Testis (tissue), 3 donors: ENCODE measurements around the gene SHC2. TPM values are rescaled to one million over a fixed set of nuclear protein-coding genes. Genes with fewer than 3 reads are reported as not detected.

ENCODE experiments used
- DNase-seq: peaks from one replicate; pipeline ENCODE4 v3.0.0-alpha.2; 2019
- H3K27ac ChIP-seq, 2 donors: fragments of 200-600 bp; sonication (generic); one replicate each; pipeline ENCODE4 v1.5.1; 2019
- H3K27me3 ChIP-seq: fragments of 200-600 bp; sonication (generic); one replicate; pipeline ENCODE4 v1.5.1; 2019
- H3K36me3 ChIP-seq: fragments of 200-600 bp; sonication (generic); one replicate; pipeline ENCODE4 v1.5.1; 2017; ENCODE audit warnings: low read depth; ENCODE audit errors: missing control alignments
- H3K4me1 ChIP-seq: fragments of 200-600 bp; sonication (generic); one replicate; pipeline ENCODE4 v1.5.1; 2019
- H3K4me3 ChIP-seq, 2 donors: fragments of 200-600 bp; sonication (generic); one replicate each; pipeline ENCODE4 v1.5.1; 2017 to 2019
- H3K9me3 ChIP-seq: fragments of 200-600 bp; sonication (generic); one replicate; pipeline ENCODE4 v1.5.1; 2017
- POLR2A ChIP-seq: fragments of 450-650 bp; IDR thresholded peaks from one replicate; pipeline ENCODE4 v1.6.1; 2017; ENCODE audit warnings: antibody characterized with exemption, mild to moderate bottlenecking, moderate library complexity
- WGBS, 2 donors: methylation state at CpG; one replicate each; pipeline ENCODE4 v1.1.5; 2018; 5-methylcytosine and 5-hydroxymethylcytosine counted together
- intact Hi-C: fragments of 100-400 bp; cut with DNase I; formaldehyde crosslinking; loops from one replicate; pipeline ENCODE4 v1.15.1; 2023; ENCODE audit warnings: low total_unique reads
- polyA plus RNA-seq: library from polyadenylated mRNA; stranded (reverse); fragments of 350-450 nt; fragmentation: Illumina TruSeq; extraction: RNeasy Lipid Tissue Mini Kit (QIAGEN cat#74804); gene quantifications from one replicate; pipeline ENCODE4 v1.2.3, GENCODE V29; 2014; ENCODE audit warnings: low read depth, low replicate concordance; ENCODE audit not compliant: insufficient read depth
- total RNA-seq, 2 donors: library from RNA; depleted of rRNA; stranded (reverse); fragments of >200 nt; gene quantifications; one replicate each; pipeline ENCODE4 v1.2.3, GENCODE V29; 2016
- TF ChIP-seq, protein P1 (sequence below), 3 experiments: fragments of 450-650 bp in 2 of 3; fragments of 200-600 bp in 1 of 3; sonication (generic) in 1 of 3; IDR thresholded peaks; one replicate each; pipeline ENCODE4 v1.5.1; 2016 to 2019; ENCODE audit warnings: antibody characterized with exemption in 3 of 3, mild to moderate bottlenecking in 2 of 3, moderate library complexity in 1 of 3

The SHC2 gene
- total and polyA plus RNA-seq, 3 donors from 2014 or later = 26.7 to 67.3 (median 57.8) TPM

DNA sequence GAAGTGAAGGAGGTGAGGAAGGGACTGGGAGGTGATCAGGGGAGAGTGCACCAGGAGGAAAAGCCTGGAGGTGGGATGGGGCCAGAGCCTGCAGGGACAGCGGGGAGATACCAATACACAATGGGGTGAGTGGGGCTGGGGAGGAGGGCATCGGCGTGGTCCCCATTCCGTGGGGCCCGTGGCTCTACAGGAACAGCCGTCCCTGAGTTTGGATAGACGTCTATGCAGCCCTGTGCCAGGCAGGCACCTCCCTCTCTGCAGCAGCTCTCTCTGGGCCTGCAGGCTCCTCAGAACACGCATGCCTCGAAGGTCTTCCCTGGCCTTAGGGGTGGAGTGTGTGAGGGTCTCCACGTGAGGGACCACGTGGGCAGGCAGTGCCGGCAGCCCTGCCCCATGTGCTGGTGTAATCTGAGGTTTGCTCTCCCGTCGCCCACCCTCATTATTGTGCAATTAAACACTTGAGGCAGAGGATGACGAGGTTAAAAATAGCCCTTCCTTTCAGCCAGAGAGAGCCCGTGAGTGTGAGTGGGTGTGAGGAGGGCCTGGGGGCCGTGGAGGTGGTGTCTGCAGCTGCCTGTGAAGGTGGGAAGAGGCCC lies 68.4 kb downstream of the SHC2 start:
- H3K4me3 ChIP-seq = no peak overlapping the region
- WGBS, 2 donors = 58 to 75% methylated on average over 10 to 17 of the region's 17 CpGs
- no peaks in the 10 kb centered on the region for H3K27me3 ChIP-seq
- TF ChIP-seq, protein P1, sequence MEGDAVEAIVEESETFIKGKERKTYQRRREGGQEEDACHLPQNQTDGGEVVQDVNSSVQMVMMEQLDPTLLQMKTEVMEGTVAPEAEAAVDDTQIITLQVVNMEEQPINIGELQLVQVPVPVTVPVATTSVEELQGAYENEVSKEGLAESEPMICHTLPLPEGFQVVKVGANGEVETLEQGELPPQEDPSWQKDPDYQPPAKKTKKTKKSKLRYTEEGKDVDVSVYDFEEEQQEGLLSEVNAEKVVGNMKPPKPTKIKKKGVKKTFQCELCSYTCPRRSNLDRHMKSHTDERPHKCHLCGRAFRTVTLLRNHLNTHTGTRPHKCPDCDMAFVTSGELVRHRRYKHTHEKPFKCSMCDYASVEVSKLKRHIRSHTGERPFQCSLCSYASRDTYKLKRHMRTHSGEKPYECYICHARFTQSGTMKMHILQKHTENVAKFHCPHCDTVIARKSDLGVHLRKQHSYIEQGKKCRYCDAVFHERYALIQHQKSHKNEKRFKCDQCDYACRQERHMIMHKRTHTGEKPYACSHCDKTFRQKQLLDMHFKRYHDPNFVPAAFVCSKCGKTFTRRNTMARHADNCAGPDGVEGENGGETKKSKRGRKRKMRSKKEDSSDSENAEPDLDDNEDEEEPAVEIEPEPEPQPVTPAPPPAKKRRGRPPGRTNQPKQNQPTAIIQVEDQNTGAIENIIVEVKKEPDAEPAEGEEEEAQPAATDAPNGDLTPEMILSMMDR (IDR thresholded peaks at IDR 0.05) = no peak
- no peak for TF ChIP-seq POLR2A
- H3K36me3 ChIP-seq = no peaks in the 10 kb centered on the region
- H3K9me3 ChIP-seq = no peaks in the 10 kb centered on the region
- no peak for DNase-seq
- H3K4me1 ChIP-seq = no peaks in the 10 kb centered on the region
- intact Hi-C loops = no loop called here
- H3K27ac ChIP-seq = no peak overlapping the region

DNA sequence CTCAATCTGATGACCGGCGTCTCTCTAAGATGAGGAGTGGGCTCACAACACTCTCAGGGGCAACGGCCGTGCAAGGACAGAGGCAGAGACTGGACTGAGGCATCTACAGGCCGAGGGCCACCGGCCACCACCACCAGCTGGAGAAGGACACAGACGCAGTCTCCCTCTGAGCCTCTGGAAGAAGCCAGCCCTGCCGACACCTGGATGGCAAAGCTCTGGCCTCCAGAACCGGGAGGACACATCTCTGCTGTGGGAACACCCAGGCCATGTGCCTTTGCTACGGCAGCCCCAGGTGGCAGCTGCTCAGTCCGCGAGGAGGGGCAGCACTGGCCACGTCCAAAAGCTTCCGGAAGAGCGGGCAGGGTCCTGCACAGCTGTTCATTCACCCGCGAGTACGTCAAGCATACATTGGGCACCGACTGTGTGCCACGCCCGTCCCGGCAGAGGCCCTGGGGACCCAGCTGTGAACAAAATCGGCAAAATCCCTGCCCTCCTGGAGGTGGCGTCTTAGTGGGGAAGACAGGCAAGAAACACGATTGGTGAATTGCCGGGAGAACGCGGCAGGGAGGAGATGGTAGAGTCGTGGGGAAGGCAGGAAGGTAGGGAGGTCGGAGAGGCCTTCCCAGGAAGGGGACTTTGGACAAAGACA lies 69.0 kb downstream of the SHC2 start:
- DNase-seq = no peak
- intact Hi-C loops = no loop called here
- H3K36me3 ChIP-seq = no peaks in the 10 kb centered on the region
- no peak overlapping the region for H3K27ac ChIP-seq
- no peak overlapping the region for H3K4me3 ChIP-seq
- no peaks in the 10 kb centered on the region for H3K9me3 ChIP-seq
- H3K27me3 ChIP-seq = no peaks in the 10 kb centered on the region
- no peak for TF ChIP-seq POLR2A
- TF ChIP-seq, protein P1 (IDR thresholded peaks at IDR 0.05) = no peak
- 92 to 93% methylated on average over 24 to 26 of the region's 30 CpGs for WGBS, 2 donors
- no peaks in the 10 kb centered on the region for H3K4me1 ChIP-seq

DNA sequence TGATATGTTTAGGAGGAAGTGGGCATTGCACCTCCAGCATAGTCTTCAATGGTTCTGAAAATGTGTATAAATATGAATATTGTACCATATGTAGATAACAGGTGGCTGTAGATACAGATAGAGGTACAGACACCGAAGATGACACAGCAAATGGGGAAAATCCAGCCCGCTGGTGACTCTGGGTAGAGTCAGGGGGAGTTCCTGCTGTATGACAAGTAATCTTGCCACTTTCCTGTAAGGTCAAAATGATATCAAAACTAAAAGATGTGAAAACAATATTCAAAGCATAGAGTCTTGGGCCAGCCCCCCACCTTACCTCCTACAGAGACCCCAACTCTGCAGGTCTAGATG lies 69.7 kb downstream of the SHC2 start:
- Histone ChIP-seq H3K27ac (no peak overlapping the region), H3K4me3 (no peak overlapping the region), H3K9me3 (no peaks in the 10 kb centered on the region), H3K4me1 (no peaks in the 10 kb centered on the region), H3K27me3 (no peaks in the 10 kb centered on the region), H3K36me3 (no peaks in the 10 kb centered on the region)
- TF ChIP-seq POLR2A = no peak
- TF ChIP-seq, protein P1 (IDR thresholded peaks at IDR 0.05) = no peak
- WGBS, 2 donors = 87 to 93% methylated on average over 2 of the region's 2 CpGs
- intact Hi-C loops = no loop called here
- DNase-seq = no peak

DNA sequence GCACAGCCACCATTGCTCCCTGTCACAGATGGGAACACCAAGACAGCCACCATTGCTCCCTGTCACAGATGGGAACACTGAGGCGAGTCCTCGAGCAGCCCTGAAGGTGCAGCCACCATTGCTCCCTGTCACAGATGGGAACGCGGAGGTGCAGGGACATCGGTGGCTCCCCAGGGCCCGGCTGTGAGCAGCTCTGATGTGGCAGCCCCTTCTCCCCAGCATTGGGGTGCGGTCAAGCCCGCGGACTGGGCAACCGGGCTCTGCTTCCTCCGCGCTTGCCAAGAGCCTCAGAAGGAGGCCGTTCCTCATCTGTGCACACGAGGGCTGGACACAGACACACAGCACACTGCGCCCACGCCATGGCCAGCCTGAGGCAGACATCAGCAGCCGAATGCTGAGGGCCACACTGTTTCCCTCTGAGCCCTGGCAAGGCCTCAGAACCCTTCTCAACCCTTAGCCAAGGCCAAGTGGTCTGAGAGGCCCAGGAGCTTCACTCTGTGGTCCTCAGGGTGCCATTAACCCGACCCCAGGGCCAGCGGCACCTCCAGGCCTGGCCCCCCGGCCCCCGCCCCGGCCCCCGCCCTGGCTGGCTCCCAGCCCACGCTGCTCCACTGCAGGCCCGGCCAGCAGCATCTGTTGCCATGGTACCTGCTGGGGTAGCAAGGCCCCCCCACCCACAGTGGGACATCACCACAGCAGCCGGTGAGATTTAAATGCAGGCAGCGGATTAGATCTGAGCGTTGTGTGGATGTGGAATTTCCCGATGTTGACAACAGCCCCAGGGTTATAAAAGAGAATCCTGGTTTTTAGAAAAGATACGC lies 70.2 kb downstream of the SHC2 start:
- Histone ChIP-seq H3K4me1 (no peaks in the 10 kb centered on the region), H3K4me3 (no peak overlapping the region), H3K27ac (no peak overlapping the region), H3K27me3 (no peaks in the 10 kb centered on the region), H3K9me3 (no peaks in the 10 kb centered on the region), H3K36me3 (no peaks in the 10 kb centered on the region)
- 81 to 86% methylated on average over 5 to 30 of the region's 30 CpGs for WGBS, 2 donors
- DNase-seq = no peak
- intact Hi-C loops = no loop called here
- TF ChIP-seq, protein P1 (IDR thresholded peaks at IDR 0.05) = no peak
- TF ChIP-seq POLR2A = no peak
